NT2/D1 (cell line): ENCODE measurements around the gene C2orf72.
A peak's percentile ranks its signal among the peaks of the same experiment; 100 is the strongest.

Experiments used
- SUZ12 ChIP-seq: IDR thresholded peaks from 2 replicates; pipeline ENCODE4 v1.6.1; 2011; ENCODE audit not compliant: insufficient read length, insufficient read depth; ENCODE audit errors: extremely low read depth
- YY1 ChIP-seq: IDR thresholded peaks from 2 replicates; pipeline ENCODE4 v1.6.1; 2011; ENCODE audit not compliant: insufficient read length, insufficient read depth
- ZNF274 ChIP-seq: IDR thresholded peaks from 2 replicates; pipeline ENCODE4 v1.6.1; 2011; ENCODE audit warnings: mild to moderate bottlenecking, low read depth, low read length

GRCh38 chr2:231056453-231057416 lies 19.4 kb downstream of the C2orf72 start, which contains the start of gene PSMD1:
- TF ChIP-seq YY1 = peak; percentile 87
- TF ChIP-seq ZNF274 = no peak
- no peak for TF ChIP-seq SUZ12
